HG03066 (cell line): ENCODE measurements around the gene POLR3K.
"Not testable (repeated sequence)": the region's sequence is repeated elsewhere in the genome, so short reads cannot be mapped to it uniquely, and the experiment has no call there.

ENCODE experiments used
- ATAC-seq: cut with Tn5 transposase; IDR thresholded peaks from one replicate; pipeline ENCODE4 v1.9.1; 2021; ENCODE audit warnings: low read depth; ENCODE audit not compliant: unreplicated experiment

POLR3K gene

DNA sequence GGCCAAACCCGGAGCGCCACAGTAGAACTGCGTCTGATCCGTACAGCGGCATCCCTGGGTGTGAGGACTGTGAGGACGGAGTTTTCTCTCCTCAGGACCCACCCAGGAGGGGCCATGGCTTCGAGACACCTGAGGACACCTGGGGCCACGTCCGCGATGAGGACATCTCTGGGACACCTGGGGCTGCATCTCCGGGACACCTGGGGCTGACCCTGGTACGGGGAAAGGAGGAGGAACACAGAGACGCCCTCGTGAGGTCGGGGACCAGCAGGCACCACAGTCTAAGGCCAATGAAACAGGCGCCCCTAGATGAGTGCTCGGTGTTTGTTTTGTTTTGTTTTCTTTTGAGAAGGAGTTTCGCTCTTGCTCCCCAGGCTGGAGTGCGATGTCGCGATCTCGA lies 29.3 kb downstream of the POLR3K start:
- not testable (repeated sequence) for ATAC-seq

DNA sequence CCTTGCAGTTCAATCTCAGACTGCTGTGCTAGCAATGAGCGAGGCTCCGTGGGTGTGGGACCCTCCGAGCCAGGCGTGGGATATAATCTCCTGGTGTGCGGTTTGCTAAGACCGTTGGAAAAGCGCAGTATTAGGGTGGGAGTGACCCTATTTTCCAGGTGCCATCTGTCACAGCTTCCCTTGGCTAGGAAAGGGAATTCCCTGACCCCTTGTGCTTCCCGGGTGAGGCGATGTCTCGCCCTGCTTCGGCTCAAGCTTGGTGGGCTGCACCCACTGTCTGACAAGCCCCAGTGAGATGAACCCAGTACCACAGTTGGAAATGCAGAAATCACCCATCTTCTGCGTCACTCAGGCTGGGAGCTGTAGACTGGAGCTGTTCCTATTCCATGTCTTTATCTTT lies 32.5 kb downstream of the POLR3K start:
- not testable (repeated sequence) for ATAC-seq

DNA sequence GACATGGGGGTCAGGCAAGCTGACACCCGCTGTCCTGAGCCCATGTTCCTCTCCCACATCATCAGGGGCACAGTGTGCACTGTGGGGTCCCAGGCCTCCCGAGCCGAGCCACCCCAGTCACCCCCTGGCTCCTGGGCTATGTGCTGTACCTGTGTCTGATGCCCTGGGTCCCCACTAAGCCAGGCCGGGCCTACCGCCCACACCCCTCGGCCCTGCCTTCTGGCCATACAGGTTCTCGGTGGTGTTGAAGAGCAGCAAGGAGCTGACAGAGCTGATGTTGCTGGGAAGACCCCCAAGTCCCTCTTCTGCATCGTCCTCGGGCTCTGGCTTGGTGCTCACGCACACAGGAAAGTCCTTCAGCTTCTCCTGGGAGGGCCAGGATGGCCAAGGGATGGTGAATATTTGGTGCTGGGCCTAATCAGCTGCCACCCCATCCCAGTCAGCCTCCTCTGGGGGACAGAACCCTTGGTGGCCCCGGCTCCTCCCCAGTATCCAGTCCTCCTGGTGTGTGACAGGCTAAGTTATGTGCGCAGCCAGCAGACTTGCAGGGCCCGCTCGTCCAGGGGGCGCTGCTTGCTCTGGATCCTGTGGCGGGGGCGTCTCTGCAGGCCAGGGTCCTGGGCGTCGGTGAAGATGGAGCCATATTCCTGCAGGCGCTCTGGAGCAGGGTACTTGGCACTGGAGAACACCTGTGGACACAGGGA lies 36.2 kb downstream of the POLR3K start:
- not testable (repeated sequence) for ATAC-seq

DNA sequence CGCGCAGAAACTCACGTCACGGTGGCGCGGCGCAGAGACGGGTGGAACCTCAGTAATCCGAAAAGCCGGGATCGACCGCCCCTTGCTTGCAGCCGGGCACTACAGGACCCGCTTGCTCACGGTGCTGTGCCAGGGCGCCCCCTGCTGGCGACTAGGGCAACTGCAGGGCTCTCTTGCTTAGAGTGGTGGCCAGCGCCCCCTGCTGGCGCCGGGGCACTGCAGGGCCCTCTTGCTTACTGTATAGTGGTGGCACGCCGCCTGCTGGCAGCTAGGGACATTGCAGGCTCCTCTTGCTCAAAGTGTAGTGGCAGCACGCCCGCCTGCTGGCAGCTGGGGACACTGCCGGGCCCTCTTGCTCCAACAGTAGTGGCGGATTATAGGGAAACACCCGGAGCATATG lies 42.6 kb downstream of the POLR3K start:
- not testable (repeated sequence) for ATAC-seq

DNA sequence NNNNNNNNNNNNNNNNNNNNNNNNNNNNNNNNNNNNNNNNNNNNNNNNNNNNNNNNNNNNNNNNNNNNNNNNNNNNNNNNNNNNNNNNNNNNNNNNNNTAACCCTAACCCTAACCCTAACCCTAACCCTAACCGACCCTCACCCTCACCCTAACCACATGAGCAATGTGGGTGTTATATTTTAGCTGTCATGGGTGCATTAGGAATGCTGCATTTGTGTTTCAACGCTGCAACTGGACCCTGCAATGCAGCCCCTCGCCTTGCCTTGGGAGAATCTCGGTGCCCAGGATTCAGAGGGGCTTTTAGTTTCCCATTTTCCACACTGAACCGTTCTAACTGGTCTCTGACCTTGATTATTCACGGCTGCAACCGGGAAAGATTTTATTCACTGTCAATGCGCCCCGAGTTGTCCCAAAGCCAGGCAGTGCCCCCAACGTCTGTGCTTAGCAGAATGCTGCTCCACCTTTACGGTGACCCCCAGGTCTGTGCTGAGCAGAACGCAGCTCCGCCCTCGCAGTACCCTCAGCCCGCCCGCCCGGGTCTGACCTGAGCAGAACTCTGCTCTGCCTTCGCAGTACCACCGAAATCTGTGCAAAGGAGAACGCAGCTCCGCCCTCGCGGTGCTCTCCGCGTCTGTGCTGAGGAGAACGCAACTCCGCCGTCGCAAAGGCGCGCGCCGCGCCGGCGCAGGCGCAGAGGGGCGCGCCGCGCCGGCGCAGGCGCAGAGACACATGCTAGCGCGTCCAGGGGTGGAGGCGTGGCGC lies 43.3 kb downstream of the POLR3K start:
- ATAC-seq: no peak
